B cell (primary cell): ENCODE measurements around the gene TBKBP1. TPM values are rescaled to one million over a fixed set of nuclear protein-coding genes. Genes with fewer than 3 reads are reported as not detected.

Source experiments
- ATAC-seq: fragments of 200-7000 bp; cut with Tn5 transposase; one replicate; pipeline ENCODE4 v1.10.0; 2021; ENCODE audit warnings: low read depth, mild to moderate bottlenecking, moderate number of reproducible peaks, moderate library complexity
- CTCF ChIA-PET: fragments of 350-600 bp; sonication (Branson Sonifier 250); formaldehyde crosslinking; loops from one replicate; lab custom pipeline; 2021; ENCODE audit warnings: antibody characterized with exemption, inconsistent platforms; lab: Charles Lee
- POLR2A ChIA-PET: fragments of 350-600 bp; sonication (Branson Sonifier 250); formaldehyde crosslinking; loops from one replicate; lab custom pipeline; 2021; ENCODE audit warnings: antibody characterized with exemption; lab: Charles Lee
- DNase-seq: peaks from one replicate; pipeline ENCODE4 v3.0.0; 2013
- H2AFZ ChIP-seq: 2 replicates; pipeline ENCODE4 v1.6.1; 2012; ENCODE audit warnings: mild to moderate bottlenecking, low read depth, low read length; ENCODE audit not compliant: insufficient read depth, poor library complexity, severe bottlenecking
- H3K27ac ChIP-seq, 2 donors: 1 replicate in 1 of 2; 2 replicates in 1 of 2; pipeline ENCODE4 v1.5.1; 2012 to 2013; ENCODE audit warnings: low read length in 2 of 2, mild to moderate bottlenecking in 2 of 2, moderate library complexity in 1 of 2
- H3K27me3 ChIP-seq, 4 experiments: fragments of 200-600 bp in 1 of 4; sonication (generic) in 1 of 4; replicated peaks in 1 of 4; 1 replicate in 2 of 4; 2 replicates in 2 of 4; pipeline versions ENCODE4 v1.6.1 to v1.7.0; 2013 to 2016; ENCODE audit warnings: low read length in 3 of 4, mild to moderate bottlenecking in 2 of 4, mixed read lengths in 1 of 4, moderate library complexity in 1 of 4; ENCODE audit not compliant: insufficient read depth in 4 of 4, control insufficient read depth in 3 of 4; ENCODE audit errors: control extremely low read depth in 1 of 4
- H3K36me3 ChIP-seq, 2 experiments: replicated peaks in 1 of 2; 1 replicate in 1 of 2; 2 replicates in 1 of 2; pipeline versions ENCODE4 v1.6.1 to v1.7.1; 2013; ENCODE audit warnings: low read length in 1 of 2; ENCODE audit not compliant: insufficient read depth in 2 of 2, control insufficient read depth in 1 of 2; ENCODE audit errors: control extremely low read depth in 1 of 2, extremely low read depth in 1 of 2
- H3K4me1 ChIP-seq, 2 donors: fragments of 200-600 bp in 1 of 2; sonication (generic) in 1 of 2; 1 replicate in 1 of 2; 2 replicates in 1 of 2; pipeline versions ENCODE4 v1.5.1 to v1.6.1; 2013 to 2017; ENCODE audit warnings: low read length in 2 of 2; ENCODE audit not compliant: control insufficient read depth in 2 of 2, insufficient read depth in 2 of 2
- H3K4me2 ChIP-seq: replicated peaks from 2 replicates; pipeline ENCODE3; 2012; ENCODE audit warnings: mild to moderate bottlenecking, low read depth, low read length; ENCODE audit not compliant: poor library complexity, severe bottlenecking
- H3K4me3 ChIP-seq, 5 experiments: fragments of 200-600 bp in 1 of 5; sonication (generic) in 1 of 5; 1 replicate in 3 of 5; 2 replicates in 2 of 5; pipeline versions ENCODE4 v1.5.1 to v1.7.0; 2011 to 2016; ENCODE audit warnings: low read length in 4 of 5, mild to moderate bottlenecking in 4 of 5, low read depth in 2 of 5, control low read depth in 1 of 5, moderate library complexity in 1 of 5; ENCODE audit not compliant: insufficient read depth in 1 of 5; ENCODE audit errors: control extremely low read depth in 1 of 5, extremely low read depth in 1 of 5
- H3K79me2 ChIP-seq: fragments of 200-600 bp; sonication (generic); one replicate; pipeline ENCODE4 v1.6.0; 2016; ENCODE audit warnings: low read length; ENCODE audit not compliant: control insufficient read depth, insufficient read depth
- H3K9ac ChIP-seq: fragments of 200-600 bp; sonication (generic); 2 replicates; pipeline ENCODE4 v1.6.1; 2017; ENCODE audit warnings: mild to moderate bottlenecking, low read length, moderate library complexity
- H3K9me3 ChIP-seq, 3 donors: one replicate each; pipeline versions ENCODE4 v1.6.1 to v1.7.1; 2013; ENCODE audit warnings: low read length in 2 of 3; ENCODE audit not compliant: control insufficient read depth in 2 of 3, insufficient read depth in 1 of 3; ENCODE audit errors: control extremely low read depth in 1 of 3
- H4K20me1 ChIP-seq: 2 replicates; pipeline ENCODE4 v1.6.0; 2012; ENCODE audit warnings: mild to moderate bottlenecking, low read length; ENCODE audit not compliant: insufficient read depth, control insufficient read depth, poor library complexity, severe bottlenecking
- H3K27ac Mint-ChIP-seq: one replicate; pipeline ENCODE4 v1.8.0; 2021; ENCODE audit warnings: mixed read lengths
- H3K27me3 Mint-ChIP-seq: one replicate; pipeline ENCODE4 v1.8.0; 2021; ENCODE audit warnings: mixed read lengths
- H3K4me1 Mint-ChIP-seq: one replicate; pipeline ENCODE4 v1.8.0; 2021; ENCODE audit warnings: mixed read lengths
- H3K4me3 Mint-ChIP-seq: one replicate; pipeline ENCODE4 v1.8.0; 2021; ENCODE audit warnings: mixed read lengths
- H3K9me3 Mint-ChIP-seq: one replicate; pipeline ENCODE4 v1.8.0; 2022; ENCODE audit warnings: mixed read lengths; ENCODE audit not compliant: insufficient read depth
- CTCF ChIP-seq: fragments of 200-600 bp; IDR thresholded peaks from one replicate; pipeline ENCODE4 v1.8.0; 2022; ENCODE audit warnings: antibody characterized with exemption, mild to moderate bottlenecking
- EZH2 ChIP-seq: IDR thresholded peaks from 2 replicates; pipeline ENCODE4 v1.6.1; 2012; ENCODE audit warnings: borderline replicate concordance, low read depth, mild to moderate bottlenecking, moderate library complexity, low read length; ENCODE audit not compliant: insufficient read depth, poor library complexity, severe bottlenecking
- WGBS: methylation state at CpG from one replicate; pipeline ENCODE4 v1.1.5; 2013; ENCODE audit warnings: missing lambda C conversion rate; ENCODE audit not compliant: insufficient coverage; 5-methylcytosine and 5-hydroxymethylcytosine counted together
- intact Hi-C: fragments of 100-400 bp; cut with micrococcal nuclease; formaldehyde crosslinking; loops from one replicate; pipeline ENCODE4 v1.10.0; 2022
- polyA plus RNA-seq: library from polyadenylated mRNA; depleted of rRNA; stranded (reverse); fragments of >200 nt; gene quantifications from 2 replicates; pipeline ENCODE4 v1.2.3, GENCODE V29; 2012
- total RNA-seq, 2 donors: library from RNA; stranded (reverse); fragments of 120-200 nt in 1 of 2; gene quantifications; 1 replicate in 1 of 2; 2 replicates in 1 of 2; pipeline versions ENCODE4 v1.2.3 to v1.2.4, GENCODE V29; 2013 to 2022

Gene TBKBP1
- total and polyA plus RNA-seq, 2 donors (not counting 1 experiment from before 2014, with no cell fraction given): 6.6 to 8.4 TPM

GRCh38 chr17:47713980-47714700 lies 20.2 kb downstream of the TBKBP1 start:
- TF ChIP-seq EZH2: no peak
- no peak for TF ChIP-seq CTCF
- no peaks in the 10 kb centered on the region for H3K27me3 ChIP-seq
- peak; percentile 50 for ATAC-seq
- no peaks in the 10 kb centered on the region for H4K20me1 ChIP-seq
- H3K36me3 ChIP-seq: no peaks in the 10 kb centered on the region
- H3K4me3 ChIP-seq: peak overlapping the region in 1 of 5 experiments; percentile 15
- H3K79me2 ChIP-seq: no peaks in the 10 kb centered on the region
- WGBS: 68% methylated on average over 15 of the region's 15 CpGs
- intact Hi-C loops: loop anchor here (2.0 kb wide), 2 partner anchors 15 to 19 kb away; partner anchors contain the start of gene TBX21
- DNase-seq: peak; percentile 64
- H3K4me3 Mint-ChIP-seq: peak overlapping the region; percentile 70
- H3K4me1 ChIP-seq: peaks cover 72 to 79% of the 10 kb centered on the region in 2 donors
- peak overlapping the region; percentile 30 for H2AFZ ChIP-seq
- peaks cover 76% of the 10 kb centered on the region for H3K4me1 Mint-ChIP-seq
- H3K9me3 ChIP-seq: no peaks in the 10 kb centered on the region
- peak overlapping the region; percentile 83 for H3K27ac Mint-ChIP-seq
- CTCF ChIA-PET: interaction anchor here (1.2 to 5.1 kb wide), 6 partner anchors 7 to 51 kb away, joined by 4 to 44 read pairs (median 6); partner anchors contain the start of gene TBX21
- H3K27ac ChIP-seq: peak overlapping the region in 1 of 2 donors; percentile 2
- peak overlapping the region; percentile 68 for H3K4me2 ChIP-seq
- POLR2A ChIA-PET: no interaction called here
- peak overlapping the region; percentile 29 for H3K9ac ChIP-seq
- H3K9me3 Mint-ChIP-seq: no peaks in the 10 kb centered on the region
- no peaks in the 10 kb centered on the region for H3K27me3 Mint-ChIP-seq
